PC-9 (cell line): ENCODE data around the gene GALNT16. TPM values are rescaled to one million over a fixed set of nuclear protein-coding genes. Genes with fewer than 3 reads are reported as not detected.

Source experiments
- BruUV-seq: library from RNA; stranded (reverse); fragments of 400-500 nt; replicated peaks from 2 replicates; lab custom pipeline; 2021; lab: Mats Ljungman, UMichigan
- CTCF ChIA-PET: fragments of 300-600 bp; sonication (Branson Sonifier 250); formaldehyde crosslinking; loops from one replicate; lab custom pipeline; 2022; ENCODE audit warnings: antibody characterized with exemption; lab: Charles Lee
- POLR2A ChIA-PET: fragments of 300-600 bp; sonication (Branson Sonifier 250); formaldehyde crosslinking; loops from one replicate; lab custom pipeline; 2022; ENCODE audit warnings: antibody characterized with exemption; ENCODE audit not compliant: unreplicated experiment; lab: Charles Lee
- DNase-seq, 2 experiments: peaks; one replicate each; pipeline versions ENCODE4 v3.0.0 to v3.0.0-alpha.2; 2015 to 2022; ENCODE audit warnings: mixed read lengths in 1 of 2
- H2AFZ ChIP-seq: fragments of 200-600 bp; sonication (generic); 2 replicates; pipeline ENCODE4 v1.8.1; 2017; ENCODE audit warnings: antibody characterized with exemption
- H3F3A ChIP-seq: fragments of 200-600 bp; sonication (generic); 2 replicates; pipeline ENCODE4 v1.8.1; 2017; ENCODE audit warnings: antibody characterized with exemption, mild to moderate bottlenecking, low read depth; ENCODE audit not compliant: insufficient read depth
- H3K27ac ChIP-seq: fragments of 200-600 bp; sonication (generic); 2 replicates; pipeline ENCODE4 v1.6.1; 2016; ENCODE audit warnings: mixed run types
- H3K27me3 ChIP-seq: fragments of 200-600 bp; sonication (generic); 2 replicates; pipeline ENCODE4 v1.6.1; 2016; ENCODE audit warnings: low read depth, mixed run types; ENCODE audit not compliant: insufficient read depth
- H3K36me3 ChIP-seq: fragments of 200-600 bp; sonication (generic); 2 replicates; pipeline ENCODE4 v1.6.1; 2016; ENCODE audit warnings: low read depth, mixed run types
- H3K4me1 ChIP-seq: fragments of 200-600 bp; sonication (generic); replicated peaks from 2 replicates; pipeline ENCODE4 v1.6.1; 2016; ENCODE audit warnings: mixed run types; ENCODE audit not compliant: insufficient read depth
- H3K4me2 ChIP-seq: fragments of 200-600 bp; sonication (generic); 2 replicates; pipeline ENCODE4 v1.6.1; 2017; ENCODE audit warnings: mixed run types
- H3K4me3 ChIP-seq: fragments of 200-600 bp; sonication (generic); 2 replicates; pipeline ENCODE4 v1.6.1; 2016; ENCODE audit warnings: mixed run types
- H3K79me2 ChIP-seq: fragments of 200-600 bp; sonication (generic); 2 replicates; pipeline ENCODE4 v1.6.1; 2017; ENCODE audit warnings: low read depth, mixed run types
- H3K9me2 ChIP-seq: fragments of 200-600 bp; sonication (generic); 2 replicates; pipeline ENCODE4 v1.8.1; 2017; ENCODE audit warnings: mild to moderate bottlenecking; ENCODE audit not compliant: insufficient read depth
- H3K9me3 ChIP-seq: fragments of 200-600 bp; sonication (generic); 2 replicates; pipeline ENCODE4 v1.8.1; 2016; ENCODE audit warnings: low read depth; ENCODE audit not compliant: insufficient read depth
- H4K20me1 ChIP-seq: fragments of 200-600 bp; sonication (generic); 2 replicates; pipeline ENCODE4 v1.8.1; 2017; ENCODE audit not compliant: insufficient read depth
- EZH2 ChIP-seq: fragments of 200-600 bp; sonication (generic); IDR thresholded peaks from 2 replicates; pipeline ENCODE4 v1.8.0; 2017; ENCODE audit warnings: antibody characterized with exemption, low read depth
- intact Hi-C: fragments of 100-400 bp; cut with micrococcal nuclease; formaldehyde crosslinking; loops from one replicate; pipeline ENCODE4 v1.10.0; 2022; ENCODE audit not compliant: unreplicated experiment
- total RNA-seq: library from RNA; stranded (reverse); gene quantifications from 2 replicates; pipeline ENCODE4 v1.2.3, GENCODE V29; 2021
- TF ChIP-seq, protein P1 (sequence below): fragments of 200-600 bp; sonication (generic); conservative IDR thresholded peaks from 2 replicates; pipeline ENCODE4 v1.6.1; 2017; ENCODE audit warnings: mixed run types, antibody characterized with exemption, mild to moderate bottlenecking, moderate library complexity

The GALNT16 gene
- total RNA-seq, 1 experiment from 2014 or later, result 22.8 TPM

GRCh38 chr14:69281450-69282169 is 21.7 kb downstream of the GALNT16 start:
- H3K27ac ChIP-seq, result no peak overlapping the region
- no peaks in the 10 kb centered on the region for H4K20me1 ChIP-seq
- no peak for DNase-seq
- H3K4me1 ChIP-seq, result no peaks in the 10 kb centered on the region
- no peak overlapping the region for H3K4me3 ChIP-seq
- H3K36me3 ChIP-seq, result no peaks in the 10 kb centered on the region
- no peaks in the 10 kb centered on the region for H3F3A ChIP-seq
- ChIA-PET CTCF (no interaction called here), POLR2A (no interaction called here)
- H3K79me2 ChIP-seq, result no peaks in the 10 kb centered on the region
- H3K27me3 ChIP-seq, result 0 out of 2 replicates have a peak, but pooled peaks cover 8% of the 10 kb centered on the region
- BruUV-seq, result no TSS peak
- no peak overlapping the region for H2AFZ ChIP-seq
- no peaks in the 10 kb centered on the region for H3K9me3 ChIP-seq
- TF ChIP-seq EZH2, result no peak
- TF ChIP-seq, protein P1, sequence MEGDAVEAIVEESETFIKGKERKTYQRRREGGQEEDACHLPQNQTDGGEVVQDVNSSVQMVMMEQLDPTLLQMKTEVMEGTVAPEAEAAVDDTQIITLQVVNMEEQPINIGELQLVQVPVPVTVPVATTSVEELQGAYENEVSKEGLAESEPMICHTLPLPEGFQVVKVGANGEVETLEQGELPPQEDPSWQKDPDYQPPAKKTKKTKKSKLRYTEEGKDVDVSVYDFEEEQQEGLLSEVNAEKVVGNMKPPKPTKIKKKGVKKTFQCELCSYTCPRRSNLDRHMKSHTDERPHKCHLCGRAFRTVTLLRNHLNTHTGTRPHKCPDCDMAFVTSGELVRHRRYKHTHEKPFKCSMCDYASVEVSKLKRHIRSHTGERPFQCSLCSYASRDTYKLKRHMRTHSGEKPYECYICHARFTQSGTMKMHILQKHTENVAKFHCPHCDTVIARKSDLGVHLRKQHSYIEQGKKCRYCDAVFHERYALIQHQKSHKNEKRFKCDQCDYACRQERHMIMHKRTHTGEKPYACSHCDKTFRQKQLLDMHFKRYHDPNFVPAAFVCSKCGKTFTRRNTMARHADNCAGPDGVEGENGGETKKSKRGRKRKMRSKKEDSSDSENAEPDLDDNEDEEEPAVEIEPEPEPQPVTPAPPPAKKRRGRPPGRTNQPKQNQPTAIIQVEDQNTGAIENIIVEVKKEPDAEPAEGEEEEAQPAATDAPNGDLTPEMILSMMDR, result no peak
- intact Hi-C loops, result no loop called here
- H3K9me2 ChIP-seq, result no peaks in the 10 kb centered on the region
- no peak overlapping the region for H3K4me2 ChIP-seq

- TF ChIP-seq, protein P1, result no peak
- intact Hi-C loops, result no loop called here
- POLR2A ChIA-PET, result no interaction called here
- Histone ChIP-seq H3K9me2 (no peaks in the 10 kb centered on the region), H3K27me3 (0 out of 2 replicates have a peak, but pooled peaks cover 8% of the 10 kb centered on the region), H3K36me3 (no peaks in the 10 kb centered on the region), H4K20me1 (no peaks in the 10 kb centered on the region), H3K27ac (no peak overlapping the region), H3K4me3 (no peak overlapping the region), H3K4me1 (no peaks in the 10 kb centered on the region), H3K4me2 (no peak overlapping the region), H2AFZ (no peak overlapping the region), H3K9me3 (no peaks in the 10 kb centered on the region), H3K79me2 (no peaks in the 10 kb centered on the region), H3F3A (no peaks in the 10 kb centered on the region)
- DNase-seq, result no peak
- CTCF ChIA-PET, result interaction anchor here (0.6 kb wide), 1 partner anchor 11 kb away, joined by 3 read pairs; no protein-coding TSS in a partner anchor
- BruUV-seq, result no TSS peak
Measured at GRCh38 chr14:69282448-69282847, 22.5 kb downstream of the GALNT16 start.

GRCh38 chr14:69284170-69284569 is 24.2 kb downstream of the GALNT16 start:
- Histone ChIP-seq H3K27ac (no peak overlapping the region), H3K36me3 (no peaks in the 10 kb centered on the region), H3K79me2 (no peaks in the 10 kb centered on the region), H3K9me2 (no peaks in the 10 kb centered on the region), H3K4me2 (no peak overlapping the region), H3K9me3 (no peaks in the 10 kb centered on the region), H3F3A (no peaks in the 10 kb centered on the region), H2AFZ (no peak overlapping the region), H3K27me3 (0 out of 2 replicates have a peak, but pooled peaks cover 8% of the 10 kb centered on the region), H3K4me3 (no peak overlapping the region), H4K20me1 (no peaks in the 10 kb centered on the region), H3K4me1 (no peaks in the 10 kb centered on the region)
- no TSS peak for BruUV-seq
- CTCF ChIA-PET, result no interaction called here
- POLR2A ChIA-PET, result no interaction called here
- no peak for TF ChIP-seq EZH2
- TF ChIP-seq, protein P1, result no peak
- intact Hi-C loops, result no loop called here
- no peak for DNase-seq
